HL-60 (cell line): ENCODE data around the gene ATL3.

ENCODE experiments used
- DNase-seq, 2 experiments: peaks; one replicate each; pipeline ENCODE4 v3.0.0-alpha.2; 2010 to 2020; ENCODE audit warnings: low read depth in 1 of 2, low spot score in 1 of 2
- H3K27ac ChIP-seq: fragments of 250-450 bp; sonication (Bioruptor Pico); replicated peaks from 2 replicates; pipeline ENCODE4 v1.5.1; 2020; ENCODE audit warnings: mild to moderate bottlenecking, moderate library complexity
- H3K27me3 ChIP-seq: fragments of 250-450 bp; sonication (Bioruptor Pico); 2 replicates; pipeline ENCODE4 v1.5.1; 2021; ENCODE audit warnings: mild to moderate bottlenecking, moderate library complexity; ENCODE audit not compliant: insufficient read depth, poor library complexity, severe bottlenecking
- H3K4me3 ChIP-seq: replicated peaks from 2 replicates; pipeline ENCODE4 v1.5.1; 2011; ENCODE audit warnings: mild to moderate bottlenecking, control low read depth, low read length; ENCODE audit not compliant: insufficient read depth
- GABPA ChIP-seq: IDR thresholded peaks from 2 replicates; pipeline ENCODE4 v1.6.1; 2012; ENCODE audit warnings: low read depth
- POLR2AphosphoS5 ChIP-seq: IDR thresholded peaks from 2 replicates; pipeline ENCODE4 v1.6.1; 2012; ENCODE audit warnings: low read depth
- SPI1 ChIP-seq: IDR thresholded peaks from 2 replicates; pipeline ENCODE4 v1.6.1; 2012; ENCODE audit warnings: low read depth, mild to moderate bottlenecking, borderline replicate concordance
- TF ChIP-seq, protein P1 (sequence below): IDR thresholded peaks from 2 replicates; pipeline ENCODE4 v1.6.1; 2012; ENCODE audit warnings: low read depth; ENCODE audit not compliant: insufficient replicate concordance
- TF ChIP-seq, protein P2 (sequence below): IDR thresholded peaks from one replicate; pipeline ENCODE4 v1.5.1; 2011; ENCODE audit warnings: low read length, control low read depth, inconsistent platforms; ENCODE audit not compliant: insufficient read depth

The ATL3 gene

DNA sequence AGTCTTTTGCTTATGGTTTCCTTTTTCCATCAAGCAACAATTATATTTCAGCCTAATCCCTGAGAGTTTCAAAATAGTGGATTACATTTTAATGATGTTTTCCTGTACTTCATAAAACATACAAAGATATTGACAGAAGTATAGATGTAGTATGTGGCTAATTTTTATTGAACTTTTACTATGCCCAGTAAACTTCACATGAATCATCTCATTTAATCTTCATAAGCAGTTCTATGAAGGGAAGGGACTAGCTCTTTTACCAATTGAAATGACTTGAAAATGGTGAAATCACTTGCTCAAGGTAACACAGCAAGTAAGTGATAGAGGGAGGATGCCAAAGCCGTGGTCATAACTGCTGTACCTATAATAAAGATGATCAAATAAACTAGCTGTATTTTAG lies 37.6 kb upstream of the ATL3 start:
- TF ChIP-seq, protein P1, sequence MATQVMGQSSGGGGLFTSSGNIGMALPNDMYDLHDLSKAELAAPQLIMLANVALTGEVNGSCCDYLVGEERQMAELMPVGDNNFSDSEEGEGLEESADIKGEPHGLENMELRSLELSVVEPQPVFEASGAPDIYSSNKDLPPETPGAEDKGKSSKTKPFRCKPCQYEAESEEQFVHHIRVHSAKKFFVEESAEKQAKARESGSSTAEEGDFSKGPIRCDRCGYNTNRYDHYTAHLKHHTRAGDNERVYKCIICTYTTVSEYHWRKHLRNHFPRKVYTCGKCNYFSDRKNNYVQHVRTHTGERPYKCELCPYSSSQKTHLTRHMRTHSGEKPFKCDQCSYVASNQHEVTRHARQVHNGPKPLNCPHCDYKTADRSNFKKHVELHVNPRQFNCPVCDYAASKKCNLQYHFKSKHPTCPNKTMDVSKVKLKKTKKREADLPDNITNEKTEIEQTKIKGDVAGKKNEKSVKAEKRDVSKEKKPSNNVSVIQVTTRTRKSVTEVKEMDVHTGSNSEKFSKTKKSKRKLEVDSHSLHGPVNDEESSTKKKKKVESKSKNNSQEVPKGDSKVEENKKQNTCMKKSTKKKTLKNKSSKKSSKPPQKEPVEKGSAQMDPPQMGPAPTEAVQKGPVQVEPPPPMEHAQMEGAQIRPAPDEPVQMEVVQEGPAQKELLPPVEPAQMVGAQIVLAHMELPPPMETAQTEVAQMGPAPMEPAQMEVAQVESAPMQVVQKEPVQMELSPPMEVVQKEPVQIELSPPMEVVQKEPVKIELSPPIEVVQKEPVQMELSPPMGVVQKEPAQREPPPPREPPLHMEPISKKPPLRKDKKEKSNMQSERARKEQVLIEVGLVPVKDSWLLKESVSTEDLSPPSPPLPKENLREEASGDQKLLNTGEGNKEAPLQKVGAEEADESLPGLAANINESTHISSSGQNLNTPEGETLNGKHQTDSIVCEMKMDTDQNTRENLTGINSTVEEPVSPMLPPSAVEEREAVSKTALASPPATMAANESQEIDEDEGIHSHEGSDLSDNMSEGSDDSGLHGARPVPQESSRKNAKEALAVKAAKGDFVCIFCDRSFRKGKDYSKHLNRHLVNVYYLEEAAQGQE, result no peak
- TF ChIP-seq GABPA, result no peak
- TF ChIP-seq, protein P2, sequence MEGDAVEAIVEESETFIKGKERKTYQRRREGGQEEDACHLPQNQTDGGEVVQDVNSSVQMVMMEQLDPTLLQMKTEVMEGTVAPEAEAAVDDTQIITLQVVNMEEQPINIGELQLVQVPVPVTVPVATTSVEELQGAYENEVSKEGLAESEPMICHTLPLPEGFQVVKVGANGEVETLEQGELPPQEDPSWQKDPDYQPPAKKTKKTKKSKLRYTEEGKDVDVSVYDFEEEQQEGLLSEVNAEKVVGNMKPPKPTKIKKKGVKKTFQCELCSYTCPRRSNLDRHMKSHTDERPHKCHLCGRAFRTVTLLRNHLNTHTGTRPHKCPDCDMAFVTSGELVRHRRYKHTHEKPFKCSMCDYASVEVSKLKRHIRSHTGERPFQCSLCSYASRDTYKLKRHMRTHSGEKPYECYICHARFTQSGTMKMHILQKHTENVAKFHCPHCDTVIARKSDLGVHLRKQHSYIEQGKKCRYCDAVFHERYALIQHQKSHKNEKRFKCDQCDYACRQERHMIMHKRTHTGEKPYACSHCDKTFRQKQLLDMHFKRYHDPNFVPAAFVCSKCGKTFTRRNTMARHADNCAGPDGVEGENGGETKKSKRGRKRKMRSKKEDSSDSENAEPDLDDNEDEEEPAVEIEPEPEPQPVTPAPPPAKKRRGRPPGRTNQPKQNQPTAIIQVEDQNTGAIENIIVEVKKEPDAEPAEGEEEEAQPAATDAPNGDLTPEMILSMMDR, result no peak
- TF ChIP-seq SPI1, result no peak
- no peak for TF ChIP-seq POLR2AphosphoS5
- Histone ChIP-seq H3K27me3 (no peaks in the 10 kb centered on the region), H3K4me3 (no peak overlapping the region), H3K27ac (no peak overlapping the region)
- DNase-seq, result no peak

DNA sequence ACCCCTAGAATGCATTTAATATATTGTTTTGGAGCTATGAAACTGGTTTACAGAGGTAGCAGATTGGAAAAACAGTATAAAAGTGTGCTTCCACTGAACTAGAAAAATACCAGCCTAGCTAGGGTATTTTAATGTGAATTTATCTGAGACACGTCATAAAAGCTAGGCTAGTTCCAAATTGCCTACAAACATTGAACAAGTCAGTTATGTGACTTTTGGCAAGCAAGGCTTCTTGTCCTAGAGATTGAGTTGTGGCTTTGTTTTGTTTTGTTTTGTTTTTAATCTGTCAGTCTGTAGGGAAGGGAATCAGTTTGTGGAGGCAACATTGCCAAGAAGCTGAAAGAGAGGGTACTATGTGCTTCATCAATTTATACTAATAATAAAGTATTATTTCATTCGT lies 34.4 kb upstream of the ATL3 start:
- Histone ChIP-seq H3K27ac (no peak overlapping the region), H3K4me3 (no peak overlapping the region), H3K27me3 (no peaks in the 10 kb centered on the region)
- no peak for DNase-seq
- TF ChIP-seq POLR2AphosphoS5, result no peak
- no peak for TF ChIP-seq SPI1
- TF ChIP-seq, protein P1, result no peak
- no peak for TF ChIP-seq GABPA
- TF ChIP-seq, protein P2, result no peak

- Histone ChIP-seq H3K27me3 (no peaks in the 10 kb centered on the region), H3K27ac (no peak overlapping the region), H3K4me3 (no peak overlapping the region)
- no peak for DNase-seq
- TF ChIP-seq, protein P1, result no peak
- no peak for TF ChIP-seq POLR2AphosphoS5
- TF ChIP-seq SPI1, result no peak
- TF ChIP-seq, protein P2, result no peak
- TF ChIP-seq GABPA, result no peak
Measured at GRCh38 chr11:63699896-63700295, 28.7 kb upstream of the ATL3 start.
